ENCODE measurements around the gene P2RY6.

The P2RY6 gene

GRCh38 chr11:73281796-73282660, 9.9 kb downstream of the P2RY6 start:
- Histone ChIP-seq H3K27ac (no peak overlapping the region), H3K79me2 (no peaks in the 10 kb centered on the region), H3K9ac (no peak overlapping the region), H2AFZ (no peak overlapping the region), H3K9me3 (ENCODE audit: control insufficient read depth, low read length) (no peaks in the 10 kb centered on the region), H3K27me3 (ENCODE audit: control insufficient read depth, insufficient read depth, low read length) (no peaks in the 10 kb centered on the region), H3K4me2 (ENCODE audit: low read length) (no peak overlapping the region), H3K4me3 (ENCODE audit: low read depth, low read length) (no peak overlapping the region), H3K36me3 (ENCODE audit: control insufficient read depth, insufficient read depth, low read length) (no peaks in the 10 kb centered on the region), H3K4me1 (no peaks in the 10 kb centered on the region)
- TF ChIP-seq CTCF (IDR thresholded peaks at IDR 0.05), result no peak

- TF ChIP-seq CTCF (IDR thresholded peaks at IDR 0.05), result no peak
- Histone ChIP-seq H3K27me3 (ENCODE audit: control insufficient read depth, insufficient read depth, low read length) (no peaks in the 10 kb centered on the region), H3K4me2 (ENCODE audit: low read length) (no peak overlapping the region), H3K27ac (no peak overlapping the region), H2AFZ (no peak overlapping the region), H3K36me3 (ENCODE audit: control insufficient read depth, insufficient read depth, low read length) (no peaks in the 10 kb centered on the region), H3K4me1 (no peaks in the 10 kb centered on the region), H3K9ac (no peak overlapping the region), H3K9me3 (ENCODE audit: control insufficient read depth, low read length) (no peaks in the 10 kb centered on the region), H3K79me2 (no peaks in the 10 kb centered on the region), H3K4me3 (ENCODE audit: low read depth, low read length) (no peak overlapping the region)
Observed at GRCh38 chr11:73283276-73284000, 11.3 kb downstream of the P2RY6 start.

- H3K4me3 ChIP-seq (ENCODE audit: low read depth, low read length), result no peak overlapping the region
- H3K4me1 ChIP-seq, result no peaks in the 10 kb centered on the region
- no peaks in the 10 kb centered on the region for H3K79me2 ChIP-seq
- TF ChIP-seq CTCF (IDR thresholded peaks at IDR 0.05), result no peak
- no peak overlapping the region for H2AFZ ChIP-seq
- no peak overlapping the region for H3K27ac ChIP-seq
- H3K9ac ChIP-seq, result no peak overlapping the region
- H3K9me3 ChIP-seq (ENCODE audit: control insufficient read depth, low read length), result no peaks in the 10 kb centered on the region
- H3K36me3 ChIP-seq (ENCODE audit: control insufficient read depth, insufficient read depth, low read length), result no peaks in the 10 kb centered on the region
- H3K4me2 ChIP-seq (ENCODE audit: low read length), result no peak overlapping the region
- no peaks in the 10 kb centered on the region for H3K27me3 ChIP-seq (ENCODE audit: control insufficient read depth, insufficient read depth, low read length)
Observed at GRCh38 chr11:73284106-73284505, 12.0 kb downstream of the P2RY6 start.

GRCh38 chr11:73285721-73286120, 13.6 kb downstream of the P2RY6 start:
- no peak for TF ChIP-seq CTCF (IDR thresholded peaks at IDR 0.05)
- H3K9ac ChIP-seq, result no peak overlapping the region
- H3K27me3 ChIP-seq (ENCODE audit: control insufficient read depth, insufficient read depth, low read length), result no peaks in the 10 kb centered on the region
- no peak overlapping the region for H3K27ac ChIP-seq
- H3K36me3 ChIP-seq (ENCODE audit: control insufficient read depth, insufficient read depth, low read length), result no peaks in the 10 kb centered on the region
- no peak overlapping the region for H2AFZ ChIP-seq
- no peaks in the 10 kb centered on the region for H3K9me3 ChIP-seq (ENCODE audit: control insufficient read depth, low read length)
- H3K4me3 ChIP-seq (ENCODE audit: low read depth, low read length), result no peak overlapping the region
- H3K4me1 ChIP-seq, result no peaks in the 10 kb centered on the region
- no peak overlapping the region for H3K4me2 ChIP-seq (ENCODE audit: low read length)
- no peaks in the 10 kb centered on the region for H3K79me2 ChIP-seq

All from parathyroid adenoma (tissue), 2 donors.